HEK293 (cell line): ENCODE results near the gene CD48.
A peak's percentile ranks its signal among the peaks of the same experiment; 100 is the strongest.

ENCODE experiments used
- CTCF ChIA-PET: fragments of 350-600 bp; formaldehyde crosslinking; extraction: SDS; loops from one replicate; lab custom pipeline; 2021; ENCODE audit warnings: antibody characterized with exemption; lab: Yijun Ruan, JAX
- POLR2A ChIA-PET: fragments of 300-600 bp; formaldehyde crosslinking; extraction: SDS; loops from one replicate; lab custom pipeline; 2020; ENCODE audit warnings: antibody characterized with exemption, inconsistent platforms; lab: Yijun Ruan, JAX
- H3K27ac ChIP-seq: fragments of 200-500 bp; sonication (Bioruptor generic); 2 replicates; pipeline ENCODE4 v1.5.1; 2014; ENCODE audit warnings: low read depth, low read length, control low read depth, inconsistent platforms; ENCODE audit errors: extremely low read depth
- H3K36me3 ChIP-seq, 2 experiments: fragments of 200-500 bp in 1 of 2; sonication (Bioruptor generic) in 1 of 2; 1 replicate in 1 of 2; 2 replicates in 1 of 2; pipeline ENCODE4 v1.5.1; 2014 to 2017; ENCODE audit warnings: inconsistent platforms in 2 of 2, low read length in 2 of 2; ENCODE audit not compliant: control insufficient read depth in 2 of 2, insufficient read depth in 1 of 2
- H3K4me1 ChIP-seq: fragments of 200-500 bp; sonication (Bioruptor generic); 2 replicates; pipeline ENCODE4 v1.5.1; 2014; ENCODE audit warnings: mild to moderate bottlenecking, low read length, inconsistent platforms; ENCODE audit not compliant: control insufficient read depth, insufficient read depth
- H3K4me3 ChIP-seq: 2 replicates; pipeline ENCODE4 v1.5.1; 2011; ENCODE audit warnings: low read depth, mild to moderate bottlenecking, control low read depth, low read length, moderate library complexity
- H3K9me3 ChIP-seq: fragments of 200-500 bp; sonication (Bioruptor generic); 2 replicates; pipeline ENCODE4 v1.5.1; 2014; ENCODE audit warnings: low read depth, low read length, inconsistent platforms; ENCODE audit not compliant: control insufficient read depth, insufficient read depth
- EGR2 ChIP-seq: fragments of 450-650 bp; formaldehyde crosslinking; IDR thresholded peaks from 2 replicates; pipeline ENCODE4 v1.5.1; 2016; ENCODE audit warnings: low read depth, missing biosample characterization, missing genetic modification characterization
- IKZF3 ChIP-seq: fragments of 450-650 bp; IDR thresholded peaks from 2 replicates; pipeline ENCODE4 v1.5.0; 2018; ENCODE audit warnings: missing biosample characterization, mild to moderate bottlenecking, missing genetic modification characterization, moderate library complexity
- KLF8 ChIP-seq: fragments of 450-650 bp; formaldehyde crosslinking; IDR thresholded peaks from 2 replicates; pipeline ENCODE4 v1.5.1; 2016; ENCODE audit warnings: missing biosample characterization, missing genetic modification characterization
- REST ChIP-seq: fragments of 450-650 bp; formaldehyde crosslinking; IDR thresholded peaks from 2 replicates; pipeline ENCODE4 v1.5.1; 2016; ENCODE audit warnings: missing biosample characterization, missing genetic modification characterization
- SCRT1 ChIP-seq: fragments of 450-650 bp; formaldehyde crosslinking; IDR thresholded peaks from 2 replicates; pipeline ENCODE4 v1.5.1; 2016; ENCODE audit warnings: missing biosample characterization, missing genetic modification characterization, borderline replicate concordance
- SP2 ChIP-seq: fragments of 450-650 bp; formaldehyde crosslinking; IDR thresholded peaks from 2 replicates; pipeline ENCODE4 v1.5.1; 2016; ENCODE audit warnings: missing biosample characterization, missing genetic modification characterization
- ZNF211 ChIP-seq: fragments of 450-650 bp; formaldehyde crosslinking; IDR thresholded peaks from 2 replicates; pipeline ENCODE4 v1.5.1; 2016; ENCODE audit warnings: low read depth, missing biosample characterization, missing genetic modification characterization
- ZNF24 ChIP-seq: fragments of 450-650 bp; formaldehyde crosslinking; IDR thresholded peaks from 2 replicates; pipeline ENCODE4 v1.5.1; 2016; ENCODE audit warnings: missing biosample characterization, missing genetic modification characterization
- ZNF302 ChIP-seq: fragments of 450-650 bp; formaldehyde crosslinking; IDR thresholded peaks from 2 replicates; pipeline ENCODE4 v1.5.1; 2016; ENCODE audit warnings: missing biosample characterization, missing genetic modification characterization, low read depth
- ZNF324 ChIP-seq: fragments of 450-650 bp; formaldehyde crosslinking; IDR thresholded peaks from 2 replicates; pipeline ENCODE4 v1.5.1; 2016; ENCODE audit warnings: missing biosample characterization, missing genetic modification characterization
- ZNF423 ChIP-seq: fragments of 450-650 bp; formaldehyde crosslinking; IDR thresholded peaks from 2 replicates; pipeline ENCODE4 v1.5.1; 2016; ENCODE audit warnings: missing biosample characterization, missing genetic modification characterization
- ZNF488 ChIP-seq: fragments of 450-650 bp; formaldehyde crosslinking; IDR thresholded peaks from 2 replicates; pipeline ENCODE4 v1.5.1; 2016; ENCODE audit warnings: missing biosample characterization, missing genetic modification characterization
- ZNF518A ChIP-seq: fragments of 450-650 bp; formaldehyde crosslinking; conservative IDR thresholded peaks from 2 replicates; pipeline ENCODE4 v1.5.1; 2016; ENCODE audit warnings: low read depth, missing biosample characterization, missing genetic modification characterization
- ZNF529 ChIP-seq: fragments of 450-650 bp; formaldehyde crosslinking; IDR thresholded peaks from 2 replicates; pipeline ENCODE4 v1.5.1; 2017; ENCODE audit warnings: missing genetic modification characterization, missing biosample characterization; ENCODE audit not compliant: insufficient replicate concordance
- ZNF600 ChIP-seq: fragments of 450-650 bp; formaldehyde crosslinking; IDR thresholded peaks from 2 replicates; pipeline ENCODE4 v1.5.1; 2016; ENCODE audit warnings: missing biosample characterization, missing genetic modification characterization

Gene CD48

GRCh38 chr1:160637065-160637464 is 74.6 kb downstream of the CD48 start (continued):
- TF ChIP-seq ZNF518A (tag by site-specific recombination), result no peak
- TF ChIP-seq SP2 (tag by site-specific recombination), result no peak
- no peak for TF ChIP-seq IKZF3 (tag by site-specific recombination)
- TF ChIP-seq ZNF488 (tag by site-specific recombination), result no peak
- TF ChIP-seq SCRT1 (tag by site-specific recombination), result no peak
- TF ChIP-seq, all 188 proteins: peak for 0

- Histone ChIP-seq H3K4me1 (no peaks in the 10 kb centered on the region), H3K36me3 (no peaks in the 10 kb centered on the region), H3K27ac (no peak overlapping the region), H3K9me3 (no peaks in the 10 kb centered on the region), H3K4me3 (no peak overlapping the region)
- ChIA-PET CTCF (no interaction called here), POLR2A (no interaction called here)
- TF ChIP-seq EGR2 (tag by site-specific recombination), result peak; percentile 45; the same call in 1 of the 2 replicates
- TF ChIP-seq ZNF24 (tag by site-specific recombination), result no peak
Measured at GRCh38 chr1:160636547-160636946, 75.1 kb downstream of the CD48 start.

- CTCF ChIA-PET, result no interaction called here
- H3K9me3 ChIP-seq, result no peaks in the 10 kb centered on the region
- TF ChIP-seq ZNF211 (tag by site-specific recombination) (no peak), ZNF529 (no peak), REST (tag by site-specific recombination) (no peak), KLF8 (tag by site-specific recombination) (no peak), ZNF324 (tag by site-specific recombination) (no peak), ZNF423 (tag by site-specific recombination) (no peak), ZNF600 (tag by site-specific recombination) (no peak), ZNF302 (tag by site-specific recombination) (no peak)
- no peaks in the 10 kb centered on the region for H3K36me3 ChIP-seq
- no peak overlapping the region for H3K27ac ChIP-seq
- H3K4me1 ChIP-seq, result no peaks in the 10 kb centered on the region
- POLR2A ChIA-PET, result interaction anchor here (0.6 kb wide), 1 partner anchor 1643 kb away, joined by 4 read pairs; no protein-coding TSS in a partner anchor
- no peak overlapping the region for H3K4me3 ChIP-seq
Measured at GRCh38 chr1:160636076-160636475, 75.5 kb downstream of the CD48 start.
